ENCODE data around the gene ABCC1.

ABCC1 gene

DNA sequence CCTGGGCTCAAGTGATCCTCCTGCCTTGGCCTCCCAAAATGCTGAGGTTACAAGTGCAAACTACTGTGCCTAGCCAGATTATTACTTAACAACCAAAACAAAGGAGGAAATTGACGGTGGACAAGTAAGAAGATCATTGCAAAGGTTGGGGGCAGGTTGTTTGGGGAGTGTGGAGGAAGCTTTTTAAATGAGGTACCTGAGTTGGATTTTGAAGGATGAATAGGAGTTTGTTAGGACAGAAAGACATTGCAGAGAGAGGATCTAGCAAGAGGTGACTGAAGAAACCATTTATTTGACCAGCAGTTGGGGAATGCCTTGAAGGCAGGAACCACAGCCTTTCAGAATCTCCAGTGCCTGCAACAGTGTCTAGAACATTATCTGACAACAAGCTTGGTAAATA lies 51.3 kb downstream of the ABCC1 start:
- DNase-seq, result no peak

GRCh38 chr16:16001596-16002255 lies 52.3 kb downstream of the ABCC1 start:
- DNase-seq, result no peak

GRCh38 chr16:16003719-16004313 lies 54.4 kb downstream of the ABCC1 start:
- no peak for DNase-seq

DNA sequence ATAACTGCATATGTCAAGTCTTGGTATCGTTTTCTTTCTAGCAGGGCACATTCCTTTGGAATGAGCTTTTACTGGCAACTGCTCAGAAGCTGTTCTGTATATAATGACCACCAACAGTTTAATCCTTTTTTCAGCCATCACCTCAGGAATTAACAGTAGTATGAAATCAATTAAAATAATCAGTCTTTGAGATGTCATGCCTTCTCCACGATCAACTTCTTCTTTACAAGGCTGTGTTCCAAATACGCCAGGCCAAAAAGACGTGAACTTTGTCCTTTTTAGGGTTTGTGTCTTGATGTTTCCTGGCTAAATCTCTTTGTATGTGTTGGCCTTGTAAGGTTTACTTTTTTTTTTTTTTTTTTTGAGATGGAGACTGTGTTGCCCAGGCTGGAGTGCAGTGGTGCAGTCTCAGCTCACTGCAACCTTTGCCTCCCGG lies 54.9 kb downstream of the ABCC1 start:
- DNase-seq, result no peak

- no peak for DNase-seq
Measured at GRCh38 chr16:16005721-16006120, 56.3 kb downstream of the ABCC1 start.

- DNase-seq, result no peak
Measured at GRCh38 chr16:16006650-16007049, 57.2 kb downstream of the ABCC1 start.

DNA sequence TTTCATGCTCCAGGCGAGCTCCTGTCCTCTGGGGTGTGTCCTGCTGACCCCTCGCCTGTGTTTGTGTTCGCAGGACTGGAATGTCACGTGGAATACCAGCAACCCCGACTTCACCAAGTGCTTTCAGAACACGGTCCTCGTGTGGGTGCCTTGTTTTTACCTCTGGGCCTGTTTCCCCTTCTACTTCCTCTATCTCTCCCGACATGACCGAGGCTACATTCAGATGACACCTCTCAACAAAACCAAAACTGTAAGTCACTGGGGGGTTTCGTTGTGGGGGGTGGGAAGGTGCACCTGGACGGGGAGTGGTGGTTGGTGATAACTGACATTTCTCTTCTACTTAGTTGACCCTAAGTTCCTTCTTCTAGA lies 58.3 kb downstream of the ABCC1 start:
- DNase-seq, result no peak

DNA sequence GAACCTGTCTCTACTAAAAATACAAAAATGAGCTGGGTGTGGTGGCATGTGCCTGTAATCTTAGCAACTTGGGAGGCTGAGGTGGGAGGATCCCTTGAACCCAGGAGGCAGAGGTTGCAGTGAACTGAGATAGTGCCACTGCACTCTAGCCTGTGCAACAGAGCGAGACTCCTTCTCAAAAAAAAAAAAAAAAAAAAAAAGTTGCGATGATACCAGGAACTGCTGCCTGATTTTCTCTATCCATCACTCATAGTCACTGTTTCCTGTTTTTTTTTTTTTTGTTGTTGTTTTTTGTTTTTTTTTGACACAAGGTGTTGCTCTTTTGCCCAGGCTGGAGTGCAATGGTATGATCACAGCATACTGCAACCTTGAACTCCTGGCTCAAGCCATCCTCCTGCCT lies 59.2 kb downstream of the ABCC1 start:
- DNase-seq, result no peak

DNA sequence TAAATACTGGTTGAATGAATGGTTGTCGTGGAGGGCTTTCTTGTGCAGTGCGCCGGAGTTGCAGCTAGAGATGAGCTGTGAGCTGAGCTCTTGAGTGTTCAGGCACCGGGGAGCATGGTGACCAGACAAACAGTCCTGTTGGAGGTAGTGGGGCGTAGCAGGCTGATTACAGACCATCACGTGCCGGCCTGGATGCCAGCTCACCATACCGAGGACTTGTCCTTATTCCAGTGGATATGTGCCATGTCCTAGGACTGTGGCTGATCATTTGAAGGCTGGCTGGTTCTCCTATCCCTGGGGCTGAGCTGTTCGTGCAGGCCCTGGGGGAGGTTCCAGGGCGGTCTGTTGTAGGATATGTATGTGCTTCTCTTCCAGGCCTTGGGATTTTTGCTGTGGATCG lies 60.0 kb downstream of the ABCC1 start:
- DNase-seq, result no peak

GRCh38 chr16:16010194-16010593 lies 60.8 kb downstream of the ABCC1 start:
- no peak for DNase-seq

- DNase-seq, result no peak
Measured at GRCh38 chr16:16012144-16012543, 62.7 kb downstream of the ABCC1 start.

- DNase-seq, result no peak
Measured at GRCh38 chr16:16013812-16014211, 64.4 kb downstream of the ABCC1 start.

GRCh38 chr16:16014329-16015224 lies 65.2 kb downstream of the ABCC1 start:
- DNase-seq, result no peak

- no peak for DNase-seq
Measured at GRCh38 chr16:16015849-16016248, 66.4 kb downstream of the ABCC1 start.

DNA sequence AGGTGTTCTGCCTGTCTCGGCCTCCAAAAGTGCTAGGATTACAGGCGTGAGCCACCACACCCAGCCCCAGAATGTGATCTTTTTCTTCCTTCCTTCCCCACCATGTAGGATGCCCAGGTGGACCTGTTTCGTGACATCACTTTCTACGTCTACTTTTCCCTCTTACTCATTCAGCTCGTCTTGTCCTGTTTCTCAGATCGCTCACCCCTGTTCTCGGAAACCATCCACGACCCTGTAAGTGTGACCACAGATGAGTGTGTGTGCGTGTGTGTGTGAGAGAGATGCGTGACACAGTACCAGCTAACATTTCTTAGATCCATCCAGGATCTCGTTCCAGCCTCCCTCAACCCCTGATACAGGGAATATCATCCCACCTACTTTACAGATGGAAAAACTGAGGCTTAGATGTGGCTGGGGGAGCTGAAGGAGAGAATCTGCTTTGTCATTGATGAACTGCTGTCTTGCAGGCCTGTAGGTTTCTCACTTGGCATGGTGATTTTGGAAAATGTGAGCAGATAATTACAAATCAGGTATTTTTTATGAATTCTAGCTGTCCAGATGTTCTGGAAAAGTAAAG lies 67.1 kb downstream of the ABCC1 start:
- no peak for DNase-seq

DNA sequence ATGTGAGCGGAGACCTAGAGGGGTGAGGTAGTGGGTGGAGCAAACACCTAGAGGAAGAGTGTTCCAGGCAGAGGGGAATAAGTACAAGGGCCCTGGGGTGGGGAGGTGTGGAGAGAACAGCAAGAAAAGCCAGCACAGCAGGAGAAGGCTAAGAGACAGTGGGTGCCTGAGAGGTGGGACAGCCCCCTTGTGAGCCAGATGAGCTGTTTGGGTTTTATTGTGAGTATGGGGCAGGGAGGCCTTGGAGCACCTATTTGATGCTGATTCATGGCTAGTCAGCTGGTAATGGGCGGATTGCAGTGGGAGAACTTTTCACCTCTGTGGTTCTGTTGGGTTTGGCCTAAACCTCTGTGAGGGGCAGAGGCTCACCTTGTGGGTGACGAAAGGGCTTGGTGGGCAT lies 68.4 kb downstream of the ABCC1 start:
- no peak for DNase-seq

GRCh38 chr16:16018705-16019104 lies 69.3 kb downstream of the ABCC1 start:
- no peak for DNase-seq

- DNase-seq, result no peak
Measured at GRCh38 chr16:16019488-16019887, 70.1 kb downstream of the ABCC1 start.

DNA sequence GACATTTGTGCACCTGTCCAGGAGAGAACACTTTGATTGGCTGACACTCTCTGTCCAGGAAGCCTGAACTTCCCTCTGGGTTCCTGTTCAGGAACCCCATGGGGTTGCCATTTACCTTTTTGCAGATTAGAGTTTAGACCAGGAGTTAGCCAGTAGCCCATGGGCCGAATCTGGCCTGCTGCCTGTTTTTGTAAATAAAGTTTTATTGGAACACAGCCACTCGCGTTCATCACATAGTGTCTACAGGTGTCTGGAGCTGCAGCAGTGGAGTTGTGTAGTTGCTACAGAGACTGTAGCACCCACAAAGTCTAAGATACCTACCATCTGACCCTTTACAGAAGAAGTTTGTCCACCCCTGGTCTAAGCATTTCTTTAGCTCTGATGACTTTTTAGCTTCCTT lies 70.9 kb downstream of the ABCC1 start:
- no peak for DNase-seq

DNA sequence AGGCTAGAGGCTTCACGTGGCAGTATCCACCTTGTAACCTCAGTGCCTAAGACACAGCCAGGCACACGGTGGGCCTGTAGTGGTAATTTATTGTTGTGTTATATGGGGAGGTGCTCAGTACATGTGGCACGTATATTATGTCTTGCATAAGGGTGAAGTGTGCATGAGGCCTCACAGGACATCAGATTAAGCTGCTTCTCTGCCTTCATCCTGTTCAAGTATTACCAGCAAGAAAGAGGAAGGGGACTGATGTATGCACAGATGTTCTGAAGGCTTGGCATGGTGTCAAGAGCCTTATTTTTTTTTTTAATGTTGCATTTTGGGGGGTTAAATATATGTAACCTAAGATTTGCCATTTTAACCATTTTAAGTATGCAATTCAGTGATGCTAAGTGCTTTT lies 71.6 kb downstream of the ABCC1 start:
- no peak for DNase-seq

DNA sequence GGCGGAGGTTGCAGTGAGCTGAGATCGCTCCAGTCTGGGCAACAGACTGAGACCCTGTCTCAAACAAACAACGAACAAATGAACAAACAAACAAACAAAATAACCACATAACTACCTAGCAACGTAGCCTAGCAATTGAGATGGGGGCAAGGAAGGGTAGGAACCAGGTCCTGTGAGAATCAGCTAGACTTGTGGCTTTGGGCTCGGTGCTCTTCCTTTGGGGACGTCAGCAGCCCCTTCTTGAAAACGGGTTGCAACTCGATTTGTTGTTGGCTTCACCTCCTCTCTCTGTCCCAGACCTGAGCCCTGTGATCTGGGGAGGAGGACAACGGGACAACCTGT lies 72.2 kb downstream of the ABCC1 start:
- DNase-seq, result no peak

- DNase-seq, result no peak
Measured at GRCh38 chr16:16021988-16022682, 72.7 kb downstream of the ABCC1 start.

DNA sequence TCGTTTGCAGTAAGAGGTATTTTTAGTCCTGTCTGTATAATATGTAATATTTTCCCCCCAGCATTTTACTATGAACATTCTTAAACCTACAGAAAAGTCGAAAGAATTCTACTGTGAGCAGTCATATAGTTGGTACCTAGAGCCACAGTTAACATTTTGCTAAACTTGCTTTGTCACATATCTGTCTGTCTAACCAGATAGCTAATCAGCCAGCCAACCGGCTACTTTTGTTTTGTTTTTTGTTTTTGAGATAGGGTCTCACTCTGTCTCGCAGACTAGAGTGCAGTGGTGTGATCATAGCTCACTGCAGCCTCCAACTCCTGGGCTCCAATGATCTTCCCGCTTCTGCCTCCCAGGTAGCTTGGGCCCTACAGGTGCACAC lies 73.3 kb downstream of the ABCC1 start:
- no peak for DNase-seq
